SK-N-SH (cell line): ENCODE data around the gene OTUD1. TPM values are rescaled to one million over a fixed set of nuclear protein-coding genes. Genes with fewer than 3 reads are reported as not detected.
A peak's percentile ranks its signal among the peaks of the same experiment; 100 is the strongest.

Experiments used
- CTCF ChIA-PET: fragments of 300-600, 350-600 bp; formaldehyde crosslinking; extraction: SDS; loops from one replicate; lab custom pipeline; 2021; lab: Yijun Ruan, JAX
- POLR2A ChIA-PET: fragments of 350-600 bp; sonication (Branson Sonifier 250); formaldehyde crosslinking; extraction: SDS; loops from one replicate; lab custom pipeline; 2020; ENCODE audit warnings: antibody characterized with exemption, inconsistent platforms; lab: Yijun Ruan, JAX
- DNase-seq: peaks from one replicate; pipeline ENCODE4 v3.0.0; 2012
- H2AFZ ChIP-seq: fragments of 200-600 bp; sonication (generic); 2 replicates; pipeline ENCODE4 v1.8.1; 2016; ENCODE audit warnings: antibody characterized with exemption, mild to moderate bottlenecking, low read depth
- H3F3A ChIP-seq: fragments of 200-600 bp; sonication (generic); replicated peaks from 2 replicates; pipeline ENCODE3; 2016; ENCODE audit warnings: antibody characterized with exemption, mild to moderate bottlenecking; ENCODE audit not compliant: insufficient read depth
- H3K27ac ChIP-seq, 2 experiments: fragments of 200-500 bp in 1 of 2; fragments of 200-600 bp in 1 of 2; sonication (Bioruptor generic) in 1 of 2; sonication (generic), shearing (Covaris generic) in 1 of 2; 2 replicates each; pipeline versions ENCODE4 v1.5.1 to v1.6.1; 2014 to 2016; ENCODE audit warnings: low read depth in 2 of 2, inconsistent platforms in 1 of 2, low read length in 1 of 2, mild to moderate bottlenecking in 1 of 2, mixed read lengths in 1 of 2
- H3K27me3 ChIP-seq: fragments of 200-600 bp; sonication (generic), shearing (Covaris generic); 2 replicates; pipeline ENCODE4 v1.6.1; 2016; ENCODE audit warnings: mixed run types; ENCODE audit not compliant: insufficient read depth
- H3K36me3 ChIP-seq, 2 experiments: fragments of 200-500 bp in 1 of 2; fragments of 200-600 bp in 1 of 2; sonication (Bioruptor generic) in 1 of 2; sonication (generic) in 1 of 2; replicated peaks in 1 of 2; 2 replicates each; pipeline versions ENCODE3 to v1.5.1; 2014 to 2016; ENCODE audit warnings: low read length in 1 of 2, mild to moderate bottlenecking in 1 of 2; ENCODE audit not compliant: insufficient read depth in 2 of 2, control insufficient read depth in 1 of 2
- H3K4me1 ChIP-seq, 2 experiments: fragments of 200-500 bp in 1 of 2; fragments of 200-600 bp in 1 of 2; sonication (Bioruptor generic) in 1 of 2; sonication (generic), shearing (Covaris generic) in 1 of 2; 2 replicates each; pipeline versions ENCODE4 v1.5.1 to v1.6.1; 2014 to 2016; ENCODE audit warnings: low read depth in 1 of 2, low read length in 1 of 2, mixed run types in 1 of 2; ENCODE audit not compliant: insufficient read depth in 2 of 2, control insufficient read depth in 1 of 2
- H3K4me2 ChIP-seq: fragments of 200-600 bp; sonication (generic), shearing (Covaris generic); 2 replicates; pipeline ENCODE4 v1.6.1; 2017; ENCODE audit warnings: mixed run types
- H3K4me3 ChIP-seq, 2 experiments: fragments of 200-500 bp in 1 of 2; fragments of 200-600 bp in 1 of 2; sonication (Bioruptor generic) in 1 of 2; sonication (generic), shearing (Covaris generic) in 1 of 2; 2 replicates each; pipeline versions ENCODE4 v1.5.1 to v1.8.1; 2014 to 2016; ENCODE audit warnings: low read depth in 2 of 2, inconsistent platforms in 1 of 2, low read length in 1 of 2, mild to moderate bottlenecking in 1 of 2, mixed read lengths in 1 of 2, moderate library complexity in 1 of 2
- H3K79me2 ChIP-seq: fragments of 200-600 bp; sonication (generic); 2 replicates; pipeline ENCODE4 v1.8.1; 2017; ENCODE audit warnings: mild to moderate bottlenecking; ENCODE audit not compliant: insufficient read depth
- H3K9ac ChIP-seq: fragments of 200-600 bp; sonication (generic); 2 replicates; pipeline ENCODE4 v1.6.1; 2017; ENCODE audit warnings: mixed run types
- H3K9me2 ChIP-seq: fragments of 200-600 bp; sonication (generic); 2 replicates; pipeline ENCODE4 v1.6.1; 2017; ENCODE audit warnings: mixed run types
- H3K9me3 ChIP-seq: fragments of 200-600 bp; sonication (generic); 2 replicates; pipeline ENCODE4 v1.6.1; 2017; ENCODE audit warnings: mixed run types, mild to moderate bottlenecking, moderate library complexity
- H4K20me1 ChIP-seq: fragments of 200-600 bp; sonication (generic); 2 replicates; pipeline ENCODE4 v1.6.1; 2017; ENCODE audit warnings: mild to moderate bottlenecking, mixed run types; ENCODE audit not compliant: insufficient read depth
- ELF1 ChIP-seq: IDR thresholded peaks from 2 replicates; pipeline ENCODE4 v1.4.0; 2012
- EP300 ChIP-seq, 2 experiments: IDR thresholded peaks; 2 replicates each; pipeline versions ENCODE4 v1.4.0 to v1.6.1; 2012; ENCODE audit warnings: borderline replicate concordance in 1 of 2, low read depth in 1 of 2, low read length in 1 of 2
- EZH2phosphoT487 ChIP-seq: fragments of 200-600 bp; sonication (generic); IDR thresholded peaks from 2 replicates; pipeline ENCODE4 v1.6.1; 2017; ENCODE audit warnings: low read depth, mixed run types, mild to moderate bottlenecking, antibody characterized with exemption, moderate library complexity, borderline replicate concordance
- FOSL2 ChIP-seq: IDR thresholded peaks from 2 replicates; pipeline ENCODE4 v1.4.0; 2012; ENCODE audit warnings: low read depth, mild to moderate bottlenecking, moderate library complexity, borderline replicate concordance
- FOXM1 ChIP-seq: IDR thresholded peaks from 2 replicates; pipeline ENCODE4 v1.4.0; 2012; ENCODE audit warnings: low read depth, mild to moderate bottlenecking
- JUND ChIP-seq: IDR thresholded peaks from 2 replicates; pipeline ENCODE4 v1.4.0; 2012
- MEF2A ChIP-seq: IDR thresholded peaks from 2 replicates; pipeline ENCODE4 v1.4.0; 2012; ENCODE audit warnings: low read depth, borderline replicate concordance
- MXI1 ChIP-seq: IDR thresholded peaks from 2 replicates; pipeline ENCODE4 v1.6.1; 2012; ENCODE audit warnings: mild to moderate bottlenecking, low read depth, low read length, improper control_type of control experiment
- NFIC ChIP-seq: IDR thresholded peaks from 2 replicates; pipeline ENCODE4 v1.4.0; 2012; ENCODE audit warnings: borderline replicate concordance
- NRF1 ChIP-seq: IDR thresholded peaks from 2 replicates; pipeline ENCODE4 v1.6.1; 2012; ENCODE audit warnings: low read depth, mild to moderate bottlenecking, low read length
- POLR2AphosphoS5 ChIP-seq: IDR thresholded peaks from 2 replicates; pipeline ENCODE4 v1.6.1; 2012; ENCODE audit warnings: low read depth, low read length
- RCOR1 ChIP-seq: fragments of 150-350 bp; IDR thresholded peaks from 2 replicates; pipeline ENCODE4 v1.6.1; 2017; ENCODE audit warnings: antibody characterized with exemption, low read length
- RFX5 ChIP-seq: IDR thresholded peaks from 2 replicates; pipeline ENCODE4 v1.6.1; 2012; ENCODE audit warnings: mild to moderate bottlenecking, improper control_type of control experiment, low read length
- RXRA ChIP-seq: IDR thresholded peaks from 2 replicates; pipeline ENCODE4 v1.4.0; 2012; ENCODE audit warnings: low read depth, mild to moderate bottlenecking, borderline replicate concordance
- TCF12 ChIP-seq: IDR thresholded peaks from 2 replicates; pipeline ENCODE4 v1.4.0; 2012
- TEAD4 ChIP-seq: IDR thresholded peaks from 2 replicates; pipeline ENCODE4 v1.4.0; 2012; ENCODE audit warnings: mild to moderate bottlenecking, borderline replicate concordance; ENCODE audit not compliant: insufficient read depth
- YY1 ChIP-seq: IDR thresholded peaks from 2 replicates; pipeline ENCODE4 v1.4.0; 2012; ENCODE audit warnings: low read depth, mild to moderate bottlenecking
- WGBS: methylation state at CpG from one replicate; pipeline ENCODE4 v1.1.6; 2017; ENCODE audit warnings: low lambda C conversion rate; 5-methylcytosine and 5-hydroxymethylcytosine counted together
- polyA plus RNA-seq, 3 experiments: library from polyadenylated mRNA; depleted of rRNA; stranded (reverse); fragments of >200 nt; gene quantifications; 2 replicates each; pipeline ENCODE4 v1.2.3, GENCODE V29; 2012
- TF ChIP-seq, protein P1 (sequence below): IDR thresholded peaks from 2 replicates; pipeline ENCODE4; 2012
- TF ChIP-seq, protein P2 (sequence below): IDR thresholded peaks from 2 replicates; pipeline ENCODE4 v1.4.0; 2012; ENCODE audit warnings: low read depth
- TF ChIP-seq, protein P3 (sequence below): IDR thresholded peaks from 2 replicates; pipeline ENCODE4 v1.4.0; 2012; ENCODE audit warnings: low read depth, borderline replicate concordance
- TF ChIP-seq, protein P4 (sequence below): fragments of 150-350 bp; IDR thresholded peaks from 2 replicates; pipeline ENCODE4 v1.6.1; 2017; ENCODE audit warnings: antibody characterized with exemption, low read length, low read depth, borderline replicate concordance
- TF ChIP-seq, protein P5 (sequence below): fragments of 150-350 bp; IDR thresholded peaks from 2 replicates; pipeline ENCODE4 v1.6.1; 2016; ENCODE audit warnings: mild to moderate bottlenecking, low read depth, low read length
- TF ChIP-seq, protein P6 (sequence below): IDR thresholded peaks from 2 replicates; pipeline ENCODE4 v1.4.0; 2012; ENCODE audit warnings: low read depth, borderline replicate concordance
- TF ChIP-seq, protein P7 (sequence below): fragments of 200-600 bp; sonication (generic); IDR thresholded peaks from 2 replicates; pipeline ENCODE4 v1.6.1; 2017; ENCODE audit warnings: antibody characterized with exemption, mild to moderate bottlenecking, moderate library complexity

OTUD1 gene
- polyA plus RNA-seq, 1 of the 3 experiments (the other 2 are of a cell fraction): 8.5 TPM

DNA sequence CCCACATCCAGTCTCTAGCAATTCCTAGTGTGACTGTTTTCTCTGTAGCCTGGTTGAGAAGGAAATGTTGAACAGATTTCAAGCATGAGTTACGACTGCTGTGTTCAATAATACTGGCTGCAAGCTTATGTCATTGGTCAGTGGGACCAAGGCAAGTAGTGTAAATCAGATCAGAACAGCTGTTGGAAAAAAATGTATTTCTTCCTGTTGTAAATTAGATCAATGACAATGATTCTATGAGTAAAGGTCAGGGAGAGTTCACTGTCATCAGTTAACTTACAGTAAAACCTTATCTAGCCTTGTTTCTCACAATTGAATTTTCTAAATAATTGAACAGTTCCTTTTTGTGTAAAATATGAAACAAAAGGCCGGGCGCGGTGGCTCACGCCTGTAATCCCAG, 6.7 kb downstream of the OTUD1 start (continued):
- TF ChIP-seq ELF1 (no peak), POLR2AphosphoS5 (no peak), FOSL2 (no peak), EZH2phosphoT487 (no peak), FOXM1 (no peak), YY1 (no peak), MXI1 (peak; percentile 22; the same call in 1 of the 2 replicates), RFX5 (no peak), RXRA (no peak), NRF1 (no peak)
- TF ChIP-seq, protein P1, sequence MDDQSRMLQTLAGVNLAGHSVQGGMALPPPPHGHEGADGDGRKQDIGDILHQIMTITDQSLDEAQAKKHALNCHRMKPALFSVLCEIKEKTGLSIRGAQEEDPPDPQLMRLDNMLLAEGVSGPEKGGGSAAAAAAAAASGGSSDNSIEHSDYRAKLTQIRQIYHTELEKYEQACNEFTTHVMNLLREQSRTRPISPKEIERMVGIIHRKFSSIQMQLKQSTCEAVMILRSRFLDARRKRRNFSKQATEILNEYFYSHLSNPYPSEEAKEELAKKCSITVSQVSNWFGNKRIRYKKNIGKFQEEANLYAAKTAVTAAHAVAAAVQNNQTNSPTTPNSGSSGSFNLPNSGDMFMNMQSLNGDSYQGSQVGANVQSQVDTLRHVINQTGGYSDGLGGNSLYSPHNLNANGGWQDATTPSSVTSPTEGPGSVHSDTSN: no peak
- TF ChIP-seq, protein P2, sequence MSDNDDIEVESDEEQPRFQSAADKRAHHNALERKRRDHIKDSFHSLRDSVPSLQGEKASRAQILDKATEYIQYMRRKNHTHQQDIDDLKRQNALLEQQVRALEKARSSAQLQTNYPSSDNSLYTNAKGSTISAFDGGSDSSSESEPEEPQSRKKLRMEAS: no peak
- TF ChIP-seq, protein P3, sequence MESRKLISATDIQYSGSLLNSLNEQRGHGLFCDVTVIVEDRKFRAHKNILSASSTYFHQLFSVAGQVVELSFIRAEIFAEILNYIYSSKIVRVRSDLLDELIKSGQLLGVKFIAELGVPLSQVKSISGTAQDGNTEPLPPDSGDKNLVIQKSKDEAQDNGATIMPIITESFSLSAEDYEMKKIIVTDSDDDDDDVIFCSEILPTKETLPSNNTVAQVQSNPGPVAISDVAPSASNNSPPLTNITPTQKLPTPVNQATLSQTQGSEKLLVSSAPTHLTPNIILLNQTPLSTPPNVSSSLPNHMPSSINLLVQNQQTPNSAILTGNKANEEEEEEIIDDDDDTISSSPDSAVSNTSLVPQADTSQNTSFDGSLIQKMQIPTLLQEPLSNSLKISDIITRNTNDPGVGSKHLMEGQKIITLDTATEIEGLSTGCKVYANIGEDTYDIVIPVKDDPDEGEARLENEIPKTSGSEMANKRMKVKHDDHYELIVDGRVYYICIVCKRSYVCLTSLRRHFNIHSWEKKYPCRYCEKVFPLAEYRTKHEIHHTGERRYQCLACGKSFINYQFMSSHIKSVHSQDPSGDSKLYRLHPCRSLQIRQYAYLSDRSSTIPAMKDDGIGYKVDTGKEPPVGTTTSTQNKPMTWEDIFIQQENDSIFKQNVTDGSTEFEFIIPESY: no peak
- TF ChIP-seq, protein P4, sequence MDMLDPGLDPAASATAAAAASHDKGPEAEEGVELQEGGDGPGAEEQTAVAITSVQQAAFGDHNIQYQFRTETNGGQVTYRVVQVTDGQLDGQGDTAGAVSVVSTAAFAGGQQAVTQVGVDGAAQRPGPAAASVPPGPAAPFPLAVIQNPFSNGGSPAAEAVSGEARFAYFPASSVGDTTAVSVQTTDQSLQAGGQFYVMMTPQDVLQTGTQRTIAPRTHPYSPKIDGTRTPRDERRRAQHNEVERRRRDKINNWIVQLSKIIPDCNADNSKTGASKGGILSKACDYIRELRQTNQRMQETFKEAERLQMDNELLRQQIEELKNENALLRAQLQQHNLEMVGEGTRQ: no peak
- TF ChIP-seq, protein P5, sequence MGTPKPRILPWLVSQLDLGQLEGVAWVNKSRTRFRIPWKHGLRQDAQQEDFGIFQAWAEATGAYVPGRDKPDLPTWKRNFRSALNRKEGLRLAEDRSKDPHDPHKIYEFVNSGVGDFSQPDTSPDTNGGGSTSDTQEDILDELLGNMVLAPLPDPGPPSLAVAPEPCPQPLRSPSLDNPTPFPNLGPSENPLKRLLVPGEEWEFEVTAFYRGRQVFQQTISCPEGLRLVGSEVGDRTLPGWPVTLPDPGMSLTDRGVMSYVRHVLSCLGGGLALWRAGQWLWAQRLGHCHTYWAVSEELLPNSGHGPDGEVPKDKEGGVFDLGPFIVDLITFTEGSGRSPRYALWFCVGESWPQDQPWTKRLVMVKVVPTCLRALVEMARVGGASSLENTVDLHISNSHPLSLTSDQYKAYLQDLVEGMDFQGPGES: no peak

DNA sequence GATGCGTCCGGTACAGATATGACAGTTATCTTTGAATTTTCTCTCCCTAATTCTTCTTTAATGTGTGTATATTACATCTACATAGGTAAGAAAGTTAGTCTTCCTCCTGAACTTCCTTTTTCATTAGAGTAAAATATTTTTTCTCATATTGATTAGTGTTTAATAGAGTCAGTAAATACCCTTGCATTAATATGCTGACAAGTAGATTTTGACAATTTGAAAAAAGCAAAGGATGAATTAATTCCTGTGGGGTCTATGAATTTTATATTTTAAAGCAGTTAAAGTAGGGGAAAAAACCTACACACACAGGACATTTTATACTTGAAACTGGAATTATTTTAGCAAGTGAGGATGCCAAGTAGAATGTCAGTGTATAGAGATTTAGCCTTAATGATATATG, 9.4 kb downstream of the OTUD1 start:
- Histone ChIP-seq H3K36me3 (peaks cover 0 to 4% of the 10 kb centered on the region in 2 experiments), H3K9me2 (no peaks in the 10 kb centered on the region), H3K27ac (0 out of 4 replicates have a peak overlapping the region, but pooled peaks of 1 of the 2 experiments have one; percentile 3), H3K9me3 (no peaks in the 10 kb centered on the region), H4K20me1 (no peaks in the 10 kb centered on the region; the same call in 1 of the 2 replicates), H3K4me3 (no peak overlapping the region), H3K79me2 (peaks cover 11% of the 10 kb centered on the region), H2AFZ (no peak overlapping the region), H3K9ac (no peak overlapping the region), H3K4me1 (peaks cover 0 to 9% of the 10 kb centered on the region in 2 experiments; a peak in 1 of 4 replicates), H3K4me2 (no peak overlapping the region), H3F3A (no peaks in the 10 kb centered on the region), H3K27me3 (no peaks in the 10 kb centered on the region)
- ChIA-PET CTCF (no interaction called here), POLR2A (no interaction called here)
- WGBS: 98% methylated on average over 2 of the region's 2 CpGs
- DNase-seq: no peak
- TF ChIP-seq JUND: no peak
- TF ChIP-seq, protein P6, sequence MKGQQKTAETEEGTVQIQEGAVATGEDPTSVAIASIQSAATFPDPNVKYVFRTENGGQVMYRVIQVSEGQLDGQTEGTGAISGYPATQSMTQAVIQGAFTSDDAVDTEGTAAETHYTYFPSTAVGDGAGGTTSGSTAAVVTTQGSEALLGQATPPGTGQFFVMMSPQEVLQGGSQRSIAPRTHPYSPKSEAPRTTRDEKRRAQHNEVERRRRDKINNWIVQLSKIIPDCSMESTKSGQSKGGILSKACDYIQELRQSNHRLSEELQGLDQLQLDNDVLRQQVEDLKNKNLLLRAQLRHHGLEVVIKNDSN: no peak
- no peak for TF ChIP-seq EP300 (IDR thresholded peaks at IDR 0.05; ENCODE audit: borderline replicate concordance in 1 of 2, low read depth in 1 of 2, low read length in 1 of 2)
- TF ChIP-seq NFIC: no peak
- TF ChIP-seq TCF12: no peak
- TF ChIP-seq ELF1: no peak
- no peak for TF ChIP-seq RFX5
- TF ChIP-seq FOXM1: no peak
- TF ChIP-seq, protein P5: no peak
- no peak for TF ChIP-seq NRF1
- TF ChIP-seq RCOR1: no peak
- no peak for TF ChIP-seq TEAD4
- TF ChIP-seq, protein P7, sequence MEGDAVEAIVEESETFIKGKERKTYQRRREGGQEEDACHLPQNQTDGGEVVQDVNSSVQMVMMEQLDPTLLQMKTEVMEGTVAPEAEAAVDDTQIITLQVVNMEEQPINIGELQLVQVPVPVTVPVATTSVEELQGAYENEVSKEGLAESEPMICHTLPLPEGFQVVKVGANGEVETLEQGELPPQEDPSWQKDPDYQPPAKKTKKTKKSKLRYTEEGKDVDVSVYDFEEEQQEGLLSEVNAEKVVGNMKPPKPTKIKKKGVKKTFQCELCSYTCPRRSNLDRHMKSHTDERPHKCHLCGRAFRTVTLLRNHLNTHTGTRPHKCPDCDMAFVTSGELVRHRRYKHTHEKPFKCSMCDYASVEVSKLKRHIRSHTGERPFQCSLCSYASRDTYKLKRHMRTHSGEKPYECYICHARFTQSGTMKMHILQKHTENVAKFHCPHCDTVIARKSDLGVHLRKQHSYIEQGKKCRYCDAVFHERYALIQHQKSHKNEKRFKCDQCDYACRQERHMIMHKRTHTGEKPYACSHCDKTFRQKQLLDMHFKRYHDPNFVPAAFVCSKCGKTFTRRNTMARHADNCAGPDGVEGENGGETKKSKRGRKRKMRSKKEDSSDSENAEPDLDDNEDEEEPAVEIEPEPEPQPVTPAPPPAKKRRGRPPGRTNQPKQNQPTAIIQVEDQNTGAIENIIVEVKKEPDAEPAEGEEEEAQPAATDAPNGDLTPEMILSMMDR: no peak
- no peak for TF ChIP-seq MEF2A
